ENCODE results near the gene EREG. TPM values are rescaled to one million over a fixed set of nuclear protein-coding genes. Genes with fewer than 3 reads are reported as not detected.

The EREG gene
- polyA plus RNA-seq, 1 of the 3 experiments (the other 2 are of a cell fraction): not detected

DNA sequence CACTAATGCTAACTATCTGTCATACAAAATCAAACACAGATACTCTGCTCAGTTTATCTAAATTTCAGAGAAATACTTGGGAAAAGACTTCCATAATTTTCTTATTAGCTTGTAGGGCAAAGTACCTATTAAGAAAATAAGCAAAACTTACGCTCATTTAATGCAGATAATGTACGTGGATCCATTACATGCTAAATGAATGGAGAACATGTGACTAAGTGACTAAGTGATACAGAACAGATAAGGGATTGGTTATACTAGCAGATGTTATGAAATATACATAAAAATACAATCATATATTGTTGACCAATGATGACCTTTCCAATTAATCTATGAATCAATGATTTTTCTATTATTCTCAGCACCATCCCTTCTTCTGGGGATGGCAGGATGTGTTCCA, 25.7 kb downstream of the EREG start:
- Histone ChIP-seq H3K27ac (ENCODE audit: low read depth in 2 of 2, low read length in 1 of 2) (no peak overlapping the region), H4K20me1 (ENCODE audit: insufficient read depth) (no peaks in the 10 kb centered on the region), H2AFZ (ENCODE audit: low read depth) (no peak overlapping the region), H3K79me2 (ENCODE audit: insufficient read depth) (no peaks in the 10 kb centered on the region), H3K36me3 (replicated peaks in 1 of 2; ENCODE audit: control insufficient read depth in 1 of 2, insufficient read depth in 2 of 2, low read length in 1 of 2) (no peaks in the 10 kb centered on the region), H3K4me3 (ENCODE audit: low read depth in 2 of 2, low read length in 1 of 2) (no peak overlapping the region), H3K9ac (no peak overlapping the region), H3K27me3 (ENCODE audit: insufficient read depth) (no peaks in the 10 kb centered on the region; the same call in 1 of the 2 replicates), H3K9me3 (no peaks in the 10 kb centered on the region), H3K9me2 (no peaks in the 10 kb centered on the region), H3K4me1 (ENCODE audit: control insufficient read depth in 1 of 2, insufficient read depth in 2 of 2, low read depth in 1 of 2, low read length in 1 of 2) (no peaks in the 10 kb centered on the region), H3K4me2 (no peak overlapping the region), H3F3A (replicated peaks; ENCODE audit: insufficient read depth) (peaks cover 8% of the 10 kb centered on the region)
- ChIA-PET CTCF (interaction anchor here (0.5 kb wide), 1 partner anchor 69 kb away, joined by 3 read pairs; no protein-coding TSS in a partner anchor), POLR2A (no interaction called here)
- DNase-seq: no peak
- TF ChIP-seq, protein P1, sequence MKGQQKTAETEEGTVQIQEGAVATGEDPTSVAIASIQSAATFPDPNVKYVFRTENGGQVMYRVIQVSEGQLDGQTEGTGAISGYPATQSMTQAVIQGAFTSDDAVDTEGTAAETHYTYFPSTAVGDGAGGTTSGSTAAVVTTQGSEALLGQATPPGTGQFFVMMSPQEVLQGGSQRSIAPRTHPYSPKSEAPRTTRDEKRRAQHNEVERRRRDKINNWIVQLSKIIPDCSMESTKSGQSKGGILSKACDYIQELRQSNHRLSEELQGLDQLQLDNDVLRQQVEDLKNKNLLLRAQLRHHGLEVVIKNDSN (IDR thresholded peaks at IDR 0.05; ENCODE audit: borderline replicate concordance, low read depth): no peak
- TF ChIP-seq ELF1 (IDR thresholded peaks at IDR 0.05) (no peak), CHD2 (IDR thresholded peaks at IDR 0.05; ENCODE audit: low read length, partially characterized antibody) (no peak), NRF1 (IDR thresholded peaks at IDR 0.05; ENCODE audit: low read depth, low read length) (no peak), NFIC (IDR thresholded peaks at IDR 0.05; ENCODE audit: borderline replicate concordance) (no peak), TAF1 (IDR thresholded peaks at IDR 0.05; ENCODE audit: borderline replicate concordance, low read depth, low read length) (no peak), FOXM1 (IDR thresholded peaks at IDR 0.05; ENCODE audit: low read depth) (no peak), SIN3A (IDR thresholded peaks at IDR 0.05; ENCODE audit: borderline replicate concordance, low read depth, low read length) (no peak), TEAD4 (IDR thresholded peaks at IDR 0.05; ENCODE audit: borderline replicate concordance, insufficient read depth) (no peak), FOSL2 (IDR thresholded peaks at IDR 0.05; ENCODE audit: borderline replicate concordance, low read depth) (no peak)
- TF ChIP-seq, protein P2, sequence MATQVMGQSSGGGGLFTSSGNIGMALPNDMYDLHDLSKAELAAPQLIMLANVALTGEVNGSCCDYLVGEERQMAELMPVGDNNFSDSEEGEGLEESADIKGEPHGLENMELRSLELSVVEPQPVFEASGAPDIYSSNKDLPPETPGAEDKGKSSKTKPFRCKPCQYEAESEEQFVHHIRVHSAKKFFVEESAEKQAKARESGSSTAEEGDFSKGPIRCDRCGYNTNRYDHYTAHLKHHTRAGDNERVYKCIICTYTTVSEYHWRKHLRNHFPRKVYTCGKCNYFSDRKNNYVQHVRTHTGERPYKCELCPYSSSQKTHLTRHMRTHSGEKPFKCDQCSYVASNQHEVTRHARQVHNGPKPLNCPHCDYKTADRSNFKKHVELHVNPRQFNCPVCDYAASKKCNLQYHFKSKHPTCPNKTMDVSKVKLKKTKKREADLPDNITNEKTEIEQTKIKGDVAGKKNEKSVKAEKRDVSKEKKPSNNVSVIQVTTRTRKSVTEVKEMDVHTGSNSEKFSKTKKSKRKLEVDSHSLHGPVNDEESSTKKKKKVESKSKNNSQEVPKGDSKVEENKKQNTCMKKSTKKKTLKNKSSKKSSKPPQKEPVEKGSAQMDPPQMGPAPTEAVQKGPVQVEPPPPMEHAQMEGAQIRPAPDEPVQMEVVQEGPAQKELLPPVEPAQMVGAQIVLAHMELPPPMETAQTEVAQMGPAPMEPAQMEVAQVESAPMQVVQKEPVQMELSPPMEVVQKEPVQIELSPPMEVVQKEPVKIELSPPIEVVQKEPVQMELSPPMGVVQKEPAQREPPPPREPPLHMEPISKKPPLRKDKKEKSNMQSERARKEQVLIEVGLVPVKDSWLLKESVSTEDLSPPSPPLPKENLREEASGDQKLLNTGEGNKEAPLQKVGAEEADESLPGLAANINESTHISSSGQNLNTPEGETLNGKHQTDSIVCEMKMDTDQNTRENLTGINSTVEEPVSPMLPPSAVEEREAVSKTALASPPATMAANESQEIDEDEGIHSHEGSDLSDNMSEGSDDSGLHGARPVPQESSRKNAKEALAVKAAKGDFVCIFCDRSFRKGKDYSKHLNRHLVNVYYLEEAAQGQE (IDR thresholded peaks at IDR 0.05; ENCODE audit: low read depth, low read length): no peak
- TF ChIP-seq, protein P3, sequence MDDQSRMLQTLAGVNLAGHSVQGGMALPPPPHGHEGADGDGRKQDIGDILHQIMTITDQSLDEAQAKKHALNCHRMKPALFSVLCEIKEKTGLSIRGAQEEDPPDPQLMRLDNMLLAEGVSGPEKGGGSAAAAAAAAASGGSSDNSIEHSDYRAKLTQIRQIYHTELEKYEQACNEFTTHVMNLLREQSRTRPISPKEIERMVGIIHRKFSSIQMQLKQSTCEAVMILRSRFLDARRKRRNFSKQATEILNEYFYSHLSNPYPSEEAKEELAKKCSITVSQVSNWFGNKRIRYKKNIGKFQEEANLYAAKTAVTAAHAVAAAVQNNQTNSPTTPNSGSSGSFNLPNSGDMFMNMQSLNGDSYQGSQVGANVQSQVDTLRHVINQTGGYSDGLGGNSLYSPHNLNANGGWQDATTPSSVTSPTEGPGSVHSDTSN (IDR thresholded peaks at IDR 0.05): no peak
- 15% methylated on average over 2 of the region's 2 CpGs for WGBS (ENCODE audit: low lambda C conversion rate)

DNA sequence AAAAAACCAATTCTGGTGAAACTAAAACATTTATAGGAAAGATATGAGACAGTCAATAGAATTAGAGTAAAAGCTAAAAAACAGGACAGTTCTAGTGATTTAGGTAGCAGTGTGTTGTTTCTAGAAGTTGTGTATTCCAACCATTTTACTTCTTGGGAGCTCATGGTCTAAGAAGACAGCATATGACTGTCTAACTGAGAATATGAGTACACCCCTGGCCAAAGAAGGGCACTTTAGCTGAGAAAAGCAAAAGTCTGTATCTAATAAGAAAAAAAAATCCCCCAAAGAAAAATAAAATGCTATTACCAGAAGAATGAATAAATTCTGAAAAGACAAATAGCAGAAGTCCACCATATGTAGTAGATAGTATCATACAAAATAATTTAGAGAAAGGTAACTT, 26.4 kb downstream of the EREG start:
- CTCF ChIA-PET: no interaction called here
- Histone ChIP-seq H3K27ac (ENCODE audit: low read depth in 2 of 2, low read length in 1 of 2) (no peak overlapping the region), H3K9me2 (no peaks in the 10 kb centered on the region), H4K20me1 (ENCODE audit: insufficient read depth) (no peaks in the 10 kb centered on the region), H3K4me3 (ENCODE audit: low read depth in 2 of 2, low read length in 1 of 2) (no peak overlapping the region), H3K9me3 (no peaks in the 10 kb centered on the region), H2AFZ (ENCODE audit: low read depth) (no peak overlapping the region), H3K9ac (no peak overlapping the region), H3F3A (replicated peaks; ENCODE audit: insufficient read depth) (peaks cover 8% of the 10 kb centered on the region), H3K36me3 (replicated peaks in 1 of 2; ENCODE audit: control insufficient read depth in 1 of 2, insufficient read depth in 2 of 2, low read length in 1 of 2) (no peaks in the 10 kb centered on the region), H3K79me2 (ENCODE audit: insufficient read depth) (no peaks in the 10 kb centered on the region), H3K27me3 (ENCODE audit: insufficient read depth) (no peaks in the 10 kb centered on the region; the same call in 1 of the 2 replicates), H3K4me2 (no peak overlapping the region), H3K4me1 (ENCODE audit: control insufficient read depth in 1 of 2, insufficient read depth in 2 of 2, low read depth in 1 of 2, low read length in 1 of 2) (no peaks in the 10 kb centered on the region)
- DNase-seq: no peak
- POLR2A ChIA-PET: no interaction called here
- no peak for TF ChIP-seq FOSL2 (IDR thresholded peaks at IDR 0.05; ENCODE audit: borderline replicate concordance, low read depth)
- TF ChIP-seq, protein P4, sequence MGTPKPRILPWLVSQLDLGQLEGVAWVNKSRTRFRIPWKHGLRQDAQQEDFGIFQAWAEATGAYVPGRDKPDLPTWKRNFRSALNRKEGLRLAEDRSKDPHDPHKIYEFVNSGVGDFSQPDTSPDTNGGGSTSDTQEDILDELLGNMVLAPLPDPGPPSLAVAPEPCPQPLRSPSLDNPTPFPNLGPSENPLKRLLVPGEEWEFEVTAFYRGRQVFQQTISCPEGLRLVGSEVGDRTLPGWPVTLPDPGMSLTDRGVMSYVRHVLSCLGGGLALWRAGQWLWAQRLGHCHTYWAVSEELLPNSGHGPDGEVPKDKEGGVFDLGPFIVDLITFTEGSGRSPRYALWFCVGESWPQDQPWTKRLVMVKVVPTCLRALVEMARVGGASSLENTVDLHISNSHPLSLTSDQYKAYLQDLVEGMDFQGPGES (IDR thresholded peaks at IDR 0.05; ENCODE audit: low read depth, low read length): no peak
- no peak for TF ChIP-seq TAF1 (IDR thresholded peaks at IDR 0.05; ENCODE audit: borderline replicate concordance, low read depth, low read length)
- TF ChIP-seq CHD2 (IDR thresholded peaks at IDR 0.05; ENCODE audit: low read length, partially characterized antibody): no peak
- no peak for TF ChIP-seq RXRA (IDR thresholded peaks at IDR 0.05; ENCODE audit: borderline replicate concordance, low read depth)
- TF ChIP-seq MEF2A (IDR thresholded peaks at IDR 0.05; ENCODE audit: borderline replicate concordance, low read depth): no peak
- no peak for TF ChIP-seq RFX5 (IDR thresholded peaks at IDR 0.05; ENCODE audit: low read length)
- TF ChIP-seq RAD21 (IDR thresholded peaks at IDR 0.05; ENCODE audit: low read length): no peak
- TF ChIP-seq, protein P3 (IDR thresholded peaks at IDR 0.05): no peak
- TF ChIP-seq, protein P5, sequence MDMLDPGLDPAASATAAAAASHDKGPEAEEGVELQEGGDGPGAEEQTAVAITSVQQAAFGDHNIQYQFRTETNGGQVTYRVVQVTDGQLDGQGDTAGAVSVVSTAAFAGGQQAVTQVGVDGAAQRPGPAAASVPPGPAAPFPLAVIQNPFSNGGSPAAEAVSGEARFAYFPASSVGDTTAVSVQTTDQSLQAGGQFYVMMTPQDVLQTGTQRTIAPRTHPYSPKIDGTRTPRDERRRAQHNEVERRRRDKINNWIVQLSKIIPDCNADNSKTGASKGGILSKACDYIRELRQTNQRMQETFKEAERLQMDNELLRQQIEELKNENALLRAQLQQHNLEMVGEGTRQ (IDR thresholded peaks at IDR 0.05; ENCODE audit: borderline replicate concordance, low read depth, low read length): no peak
